H1 (cell line): ENCODE data around the gene SEC61A1. TPM values are rescaled to one million over a fixed set of nuclear protein-coding genes. Genes with fewer than 3 reads are reported as not detected.

Source experiments
- CTCF ChIA-PET: fragments of 300-600 bp; sonication (Branson Sonifier 250); formaldehyde crosslinking; loops from one replicate; lab custom pipeline; 2021; ENCODE audit not compliant: partially characterized antibody; lab: Charles Lee
- POLR2A ChIA-PET: fragments of 300-600 bp; sonication (Branson Sonifier 250); formaldehyde crosslinking; loops from one replicate; lab custom pipeline; 2021; ENCODE audit warnings: inconsistent platforms; ENCODE audit not compliant: partially characterized antibody; lab: Charles Lee
- DNase-seq, 2 experiments: peaks; one replicate each; pipeline versions ENCODE4 v3.0.0 to v3.0.0-alpha.2; 2010 to 2022; ENCODE audit warnings: low spot score in 2 of 2, low read depth in 1 of 2, mixed read lengths in 1 of 2
- FAIRE-seq: peaks from 2 replicates; lab custom pipeline; 2011; peaks lifted over from hg19 to GRCh38; lab: Jason Lieb, UNC
- H2AFZ ChIP-seq: 2 replicates; pipeline ENCODE4 v1.8.1; 2012; ENCODE audit warnings: low read length, inconsistent platforms
- H2AK5ac ChIP-seq: 2 replicates; pipeline ENCODE4 v1.6.1; 2013; ENCODE audit warnings: low read depth, low read length
- H2BK120ac ChIP-seq: replicated peaks from 2 replicates; pipeline ENCODE3; 2013; ENCODE audit warnings: low read depth, low read length, inconsistent platforms
- H2BK12ac ChIP-seq: 2 replicates; pipeline ENCODE4 v1.6.1; 2013; ENCODE audit warnings: low read depth, low read length
- H2BK15ac ChIP-seq: 2 replicates; pipeline ENCODE4 v1.6.1; 2013; ENCODE audit warnings: low read length
- H2BK20ac ChIP-seq: 2 replicates; pipeline ENCODE4 v1.6.1; 2013; ENCODE audit warnings: low read length
- H2BK5ac ChIP-seq: 2 replicates; pipeline ENCODE4 v1.6.1; 2013; ENCODE audit warnings: low read depth, low read length
- H3K14ac ChIP-seq: 2 replicates; pipeline ENCODE4 v1.6.1; 2013; ENCODE audit warnings: inconsistent platforms; ENCODE audit not compliant: insufficient read length
- H3K18ac ChIP-seq: 2 replicates; pipeline ENCODE4 v1.6.1; 2013; ENCODE audit warnings: low read length; ENCODE audit errors: extremely low read depth
- H3K23ac ChIP-seq: 2 replicates; pipeline ENCODE4 v1.6.1; 2013; ENCODE audit warnings: inconsistent platforms; ENCODE audit not compliant: insufficient read length
- H3K23me2 ChIP-seq: 2 replicates; pipeline ENCODE4 v1.6.1; 2013; ENCODE audit warnings: low read depth, low read length
- H3K27ac ChIP-seq: 2 replicates; pipeline ENCODE4 v1.6.1; 2011; ENCODE audit warnings: low read depth, low read length, inconsistent platforms
- H3K27me3 ChIP-seq, 4 experiments: replicated peaks in 1 of 4; 1 replicate in 1 of 4; 2 replicates in 3 of 4; pipeline versions ENCODE4 v1.6.1 to v1.8.1; 2011 to 2013; ENCODE audit warnings: low read length in 3 of 4, mild to moderate bottlenecking in 3 of 4, inconsistent platforms in 2 of 4, mixed read lengths in 2 of 4, moderate library complexity in 1 of 4; ENCODE audit not compliant: control insufficient read depth in 3 of 4, insufficient read depth in 3 of 4; ENCODE audit errors: extremely low read depth in 1 of 4
- H3K36me3 ChIP-seq, 4 experiments: 2 replicates each; pipeline versions ENCODE4 v1.6.1 to v1.8.1; 2011 to 2013; ENCODE audit warnings: mild to moderate bottlenecking in 4 of 4, low read length in 3 of 4, moderate library complexity in 2 of 4, control low read depth in 1 of 4, inconsistent platforms in 1 of 4; ENCODE audit not compliant: insufficient read depth in 4 of 4, control insufficient read depth in 2 of 4
- H3K4ac ChIP-seq: replicated peaks from 2 replicates; pipeline ENCODE3; 2013; ENCODE audit warnings: low read length, low read depth, mixed read lengths, inconsistent platforms; ENCODE audit not compliant: insufficient read length
- H3K4me1 ChIP-seq, 4 experiments: replicated peaks in 1 of 4; 1 replicate in 1 of 4; 2 replicates in 3 of 4; pipeline versions ENCODE4 v1.6.1 to v1.8.1; 2011 to 2013; ENCODE audit warnings: low read length in 3 of 4, inconsistent platforms in 2 of 4, mixed read lengths in 1 of 4; ENCODE audit not compliant: insufficient read depth in 4 of 4, control insufficient read depth in 3 of 4
- H3K4me2 ChIP-seq, 2 experiments: 2 replicates each; pipeline versions ENCODE4 v1.6.1 to v1.8.1; 2011 to 2013; ENCODE audit warnings: low read depth in 2 of 2, low read length in 2 of 2, control low read depth in 1 of 2, inconsistent platforms in 1 of 2, mild to moderate bottlenecking in 1 of 2; ENCODE audit not compliant: insufficient read depth in 1 of 2
- H3K4me3 ChIP-seq, 4 experiments: fragments of 200-600, 300-600 bp in 1 of 4; sonication (generic), shearing (Covaris generic), sonication (Bioruptor Twin) in 1 of 4; 2 replicates each; pipeline versions ENCODE4 v1.5.1 to v1.8.1; 2011 to 2016; ENCODE audit warnings: low read length in 4 of 4, low read depth in 3 of 4, control low read depth in 2 of 4, inconsistent platforms in 2 of 4, mild to moderate bottlenecking in 2 of 4, mixed read lengths in 1 of 4, moderate library complexity in 1 of 4; ENCODE audit not compliant: insufficient read depth in 2 of 4; ENCODE audit errors: extremely low read depth in 1 of 4
- H3K56ac ChIP-seq: replicated peaks from 2 replicates; pipeline ENCODE3; 2013; ENCODE audit warnings: low read depth, mild to moderate bottlenecking, mixed read lengths, low read length, inconsistent platforms; ENCODE audit not compliant: insufficient read length
- H3K79me1 ChIP-seq: 2 replicates; pipeline ENCODE4 v1.6.1; 2013; ENCODE audit warnings: low read depth, low read length, control low read depth
- H3K79me2 ChIP-seq, 2 experiments: 2 replicates each; pipeline versions ENCODE4 v1.6.1 to v1.8.1; 2012 to 2013; ENCODE audit warnings: low read length in 2 of 2, mild to moderate bottlenecking in 2 of 2, inconsistent platforms in 1 of 2; ENCODE audit not compliant: insufficient read depth in 2 of 2, control insufficient read depth in 1 of 2
- H3K9ac ChIP-seq, 4 experiments: replicated peaks in 1 of 4; 1 replicate in 1 of 4; 2 replicates in 3 of 4; pipeline versions ENCODE4 v1.6.1 to v1.8.1; 2011 to 2013; ENCODE audit warnings: low read depth in 3 of 4, low read length in 3 of 4, control low read depth in 2 of 4, mild to moderate bottlenecking in 2 of 4, moderate library complexity in 2 of 4, inconsistent platforms in 1 of 4; ENCODE audit errors: extremely low read depth in 1 of 4
- H3K9me3 ChIP-seq, 2 experiments: 2 replicates each; pipeline versions ENCODE4 v1.6.1 to v1.8.1; 2012 to 2013; ENCODE audit warnings: mild to moderate bottlenecking in 2 of 2, moderate library complexity in 2 of 2, control low read depth in 1 of 2, inconsistent platforms in 1 of 2, low read depth in 1 of 2, low read length in 1 of 2, mixed read lengths in 1 of 2; ENCODE audit not compliant: insufficient read depth in 2 of 2
- H4K20me1 ChIP-seq, 2 experiments: replicated peaks in 1 of 2; 2 replicates each; pipeline versions ENCODE3 to v1.8.1; 2011 to 2013; ENCODE audit warnings: inconsistent platforms in 2 of 2, low read length in 2 of 2, mild to moderate bottlenecking in 1 of 2; ENCODE audit not compliant: insufficient read depth in 2 of 2, control insufficient read depth in 1 of 2
- H4K5ac ChIP-seq: 2 replicates; pipeline ENCODE4 v1.6.1; 2013; ENCODE audit warnings: low read length, low read depth, mixed read lengths, inconsistent platforms; ENCODE audit not compliant: insufficient read length
- H4K8ac ChIP-seq: 2 replicates; pipeline ENCODE4 v1.8.0; 2013; ENCODE audit warnings: mild to moderate bottlenecking, moderate library complexity, low read length, inconsistent platforms; ENCODE audit not compliant: insufficient read depth; ENCODE audit errors: extremely low read depth
- H4K91ac ChIP-seq: replicated peaks from 2 replicates; pipeline ENCODE3; 2013; ENCODE audit warnings: low read length, mixed read lengths, inconsistent platforms; ENCODE audit not compliant: insufficient read length
- ASH2L ChIP-seq: fragments of 200-600, 300-600 bp; sonication (generic); IDR thresholded peaks from one replicate; pipeline ENCODE4 v1.7.1; 2017; ENCODE audit warnings: low read length
- BACH1 ChIP-seq: IDR thresholded peaks from 2 replicates; pipeline ENCODE4 v1.6.1; 2012; ENCODE audit warnings: low read length, improper control_type of control experiment
- CBX5 ChIP-seq: fragments of 300-800, 300-1000 bp; sonication (generic); IDR thresholded peaks from 2 replicates; pipeline ENCODE4 v1.7.1; 2016; ENCODE audit warnings: antibody characterized with exemption, low read length, low read depth
- FOSL1 ChIP-seq: IDR thresholded peaks from 2 replicates; pipeline ENCODE4 v1.6.1; 2011; ENCODE audit warnings: mild to moderate bottlenecking, low read depth, low read length, moderate library complexity; ENCODE audit not compliant: insufficient read depth
- GABPA ChIP-seq: IDR thresholded peaks from 2 replicates; pipeline ENCODE4 v1.6.1; 2011; ENCODE audit warnings: mild to moderate bottlenecking, low read length, moderate library complexity, borderline replicate concordance; ENCODE audit not compliant: insufficient read depth
- KDM1A ChIP-seq: fragments of 200-600, 300-600 bp; sonication (generic); IDR thresholded peaks from 2 replicates; pipeline ENCODE4 v1.7.1; 2016; ENCODE audit warnings: mild to moderate bottlenecking, low read length, borderline replicate concordance
- KDM4A ChIP-seq: IDR thresholded peaks from one replicate; pipeline ENCODE4 v1.7.1; 2012; ENCODE audit warnings: low read depth, mild to moderate bottlenecking, moderate library complexity, low read length, inconsistent platforms; ENCODE audit not compliant: severe bottlenecking
- NRF1 ChIP-seq: IDR thresholded peaks from 2 replicates; pipeline ENCODE4 v1.6.1; 2011; ENCODE audit warnings: mild to moderate bottlenecking, low read depth, low read length, improper control_type of control experiment
- POLR2A ChIP-seq, 2 experiments: IDR thresholded peaks; 1 replicate in 1 of 2; 2 replicates in 1 of 2; pipeline ENCODE4 v1.6.1; 2011; ENCODE audit warnings: low read depth in 2 of 2, low read length in 2 of 2, mild to moderate bottlenecking in 2 of 2; ENCODE audit errors: control extremely low read depth in 1 of 2
- SAP30 ChIP-seq: fragments of 300-600 bp; sonication (generic); IDR thresholded peaks from 2 replicates; pipeline ENCODE4 v1.7.1; 2012; ENCODE audit warnings: low read length, moderate library complexity, mild to moderate bottlenecking, inconsistent platforms; ENCODE audit not compliant: insufficient read depth, insufficient replicate concordance
- SP1 ChIP-seq: IDR thresholded peaks from 2 replicates; pipeline ENCODE4 v1.6.1; 2011; ENCODE audit warnings: low read depth, low read length
- WGBS, 2 experiments: shearing (Covaris generic) in 1 of 2; methylation state at CpG; one replicate each; pipeline versions ENCODE4 v1.1.6 to v1.1.7; 2013 to 2015; ENCODE audit warnings: low lambda C conversion rate in 2 of 2, mixed read lengths in 2 of 2, inconsistent platforms in 1 of 2, low coverage in 1 of 2, missing lambda C conversion rate in 1 of 2; ENCODE audit not compliant: insufficient replicate concordance in 2 of 2, insufficient coverage in 1 of 2, insufficient read length in 1 of 2; ENCODE audit errors: extremely low coverage in 1 of 2, missing lambda C conversion rate in 1 of 2; 5-methylcytosine and 5-hydroxymethylcytosine counted together
- polyA plus RNA-seq, 7 experiments: library from polyadenylated mRNA; depleted of rRNA in 3 of 7; stranded (reverse) in 5 of 7; unstranded in 2 of 7; fragments of >200 nt in 5 of 7; fragments of 200-250 nt in 2 of 7; gene quantifications; 1 replicate in 5 of 7; 2 replicates in 1 of 7; 4 replicates in 1 of 7; pipeline versions ENCODE4 v1.2.1 to v1.2.3, GENCODE V29; 2011 to 2013; ENCODE audit warnings: missing spikeins in 2 of 7, mixed read lengths in 2 of 7
- total RNA-seq: library from RNA; stranded (reverse); fragmentation: NEBNext Ultra II Directional; extraction: Animal tissue kit (Norgen Biotek cat#: 25700); gene quantifications from 2 replicates; pipeline ENCODE4 v1.2.1, GENCODE V29; 2021

SEC61A1 gene
- total and polyA plus RNA-seq, 2 of the 8 experiments (the other 6 are each of a cell fraction or from before 2014, with no cell fraction given): 133 to 165 TPM

DNA sequence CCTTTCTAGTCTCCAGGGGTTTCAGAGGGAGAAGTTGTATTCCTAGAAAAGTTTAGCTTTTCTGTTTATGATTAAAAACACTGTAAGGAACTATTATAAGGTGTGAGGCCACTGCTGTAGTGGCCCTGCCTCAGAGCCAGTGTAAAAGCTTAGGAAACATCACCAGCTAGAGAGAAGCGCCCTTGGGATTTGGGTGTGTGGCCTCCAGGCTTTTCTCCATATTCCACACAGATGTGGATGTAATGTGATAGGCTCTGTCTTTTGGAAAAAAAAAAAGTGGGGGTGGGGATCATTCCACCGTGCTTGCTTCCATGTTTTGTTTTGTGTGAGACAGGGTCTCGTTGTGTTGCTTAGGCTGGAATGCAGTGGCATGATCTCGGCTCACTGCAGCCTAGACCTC is 13.9 kb downstream of the SEC61A1 start:
- Histone ChIP-seq H3K27ac (no peak overlapping the region), H4K91ac (no peak overlapping the region), H3K36me3 (peaks cover 52 to 95% (median 89%) of the 10 kb centered on the region in 4 experiments), H3K27me3 (no peaks in the 10 kb centered on the region), H3K4me1 (no peaks in the 10 kb centered on the region), H2AFZ (no peak overlapping the region), H4K8ac (no peak overlapping the region), H2BK5ac (no peak overlapping the region), H3K18ac (no peak overlapping the region), H3K4me3 (no peak overlapping the region), H3K56ac (no peak overlapping the region), H3K14ac (no peak overlapping the region), H2AK5ac (no peak overlapping the region), H3K4ac (no peak overlapping the region), H4K5ac (no peak overlapping the region), H3K23me2 (no peaks in the 10 kb centered on the region), H3K4me2 (no peak overlapping the region), H3K9me3 (no peaks in the 10 kb centered on the region), H2BK15ac (no peak overlapping the region), H3K79me1 (peaks cover 3% of the 10 kb centered on the region; the same call in 1 of the 2 replicates), H2BK20ac (no peak overlapping the region), H3K23ac (no peak overlapping the region), H3K9ac (no peak overlapping the region), H2BK120ac (no peak overlapping the region), H3K79me2 (no peaks in the 10 kb centered on the region), H4K20me1 (peaks cover 10 to 25% of the 10 kb centered on the region in 2 experiments), H2BK12ac (no peak overlapping the region)
- WGBS, 2 experiments: 96% methylated on average over 4 of the region's 4 CpGs; no CpG with 5 or more reads in 1 of the 2 experiments
- FAIRE-seq (no peak), DNase-seq (no peak)
- POLR2A ChIA-PET: interaction anchor here (0.8 to 1.5 kb wide), 5 partner anchors 8 to 67 kb away, joined by 3 to 5 read pairs (median 3); partner anchors contain the start of gene SEC61A1
- CTCF ChIA-PET: interaction anchor here (0.6 to 7.1 kb wide), 9 partner anchors 8 to 84 kb away, joined by 3 to 62 read pairs (median 3); no protein-coding TSS in a partner anchor
- TF ChIP-seq BACH1 (no peak), POLR2A (IDR thresholded peaks at IDR 0.05; ENCODE audit: control extremely low read depth in 1 of 2, low read depth in 2 of 2, low read length in 2 of 2) (no peak), CBX5 (no peak), KDM1A (no peak), KDM4A (no peak), ASH2L (no peak), FOSL1 (no peak), SAP30 (no peak), GABPA (no peak), NRF1 (no peak), SP1 (no peak)
